GM23338 (cell line): Measurements from ENCODE around the gene GIMAP7.

Experiments used
- CTCF ChIP-seq, 2 experiments: fragments of 200-600 bp in 1 of 2; sonication (generic) in 1 of 2; conservative IDR thresholded peaks; 2 replicates each; pipeline versions ENCODE4 v1.5.1 to v1.6.1; 2016 to 2017; ENCODE audit warnings: antibody characterized with exemption in 2 of 2, low read depth in 2 of 2, mild to moderate bottlenecking in 2 of 2, moderate library complexity in 1 of 2
- EZH2 ChIP-seq: fragments of 200-600 bp; sonication (generic); IDR thresholded peaks from one replicate; pipeline ENCODE4 v1.8.0; 2017; ENCODE audit warnings: antibody characterized with exemption, mild to moderate bottlenecking, low read depth; ENCODE audit not compliant: unreplicated experiment
- POLR2AphosphoS5 ChIP-seq: IDR thresholded peaks from 2 replicates; pipeline ENCODE4 v1.6.1; 2016; ENCODE audit warnings: antibody characterized with exemption, low read depth

DNA sequence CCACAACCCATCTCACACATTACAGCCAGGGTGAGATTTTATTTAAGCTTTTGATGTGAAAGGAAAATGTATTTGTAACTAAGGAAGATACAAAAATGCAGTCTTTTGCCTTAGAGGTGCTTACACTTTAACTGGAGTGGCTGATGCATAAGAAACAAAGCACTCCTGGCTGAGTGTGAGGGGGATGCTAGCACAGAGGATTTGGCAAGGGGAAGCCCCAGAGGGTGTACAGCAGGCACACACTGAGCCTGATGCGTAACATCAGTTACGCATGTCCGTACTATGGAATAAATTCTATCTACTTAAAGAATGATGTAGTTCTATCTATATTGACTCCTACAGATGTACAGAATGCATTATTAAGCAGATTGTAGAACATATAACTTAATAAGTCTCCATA lies 46.4 kb upstream of the GIMAP7 start:
- no peak for TF ChIP-seq CTCF (conservative IDR thresholded peaks at IDR 0.05; ENCODE audit: low read depth in 2 of 2)
- no peak for TF ChIP-seq EZH2
- no peak for TF ChIP-seq POLR2AphosphoS5
